C4-2B (cell line): ENCODE measurements around the gene ITGB2.
A peak's percentile ranks its signal among the peaks of the same experiment; 100 is the strongest.

Source experiments
- H3K27ac ChIP-seq: fragments of 450-650 bp; 2 replicates; pipeline ENCODE4 v1.5.1; 2017
- ZFX ChIP-seq: fragments of 450-650 bp; IDR thresholded peaks from 2 replicates; pipeline ENCODE4 v1.6.1; 2017
- TF ChIP-seq, protein P1 (sequence below): fragments of 450-650 bp; conservative IDR thresholded peaks from 2 replicates; pipeline ENCODE4 v1.5.1; 2017; ENCODE audit warnings: mild to moderate bottlenecking

Gene ITGB2

DNA sequence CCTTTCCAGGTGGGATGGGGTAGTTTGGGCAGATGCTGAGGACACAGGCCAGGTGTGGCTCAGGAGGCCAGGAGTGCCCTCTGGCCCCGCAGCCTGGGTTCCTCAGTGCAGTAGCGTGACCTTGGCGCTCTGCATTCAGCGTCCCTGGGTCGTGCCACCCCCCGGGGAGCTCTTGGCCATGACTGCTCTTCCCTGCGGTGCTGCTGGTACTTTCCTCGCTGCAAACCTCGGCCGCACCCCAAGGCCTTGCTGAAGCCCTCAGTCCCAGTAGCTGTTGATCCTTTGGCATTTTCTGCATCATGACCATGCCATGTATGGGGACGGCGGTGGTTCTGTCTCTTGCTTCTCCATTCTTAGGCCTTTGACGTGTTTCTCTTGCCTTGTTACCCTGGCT is 32.9 kb upstream of the ITGB2 start:
- TF ChIP-seq, protein P1, sequence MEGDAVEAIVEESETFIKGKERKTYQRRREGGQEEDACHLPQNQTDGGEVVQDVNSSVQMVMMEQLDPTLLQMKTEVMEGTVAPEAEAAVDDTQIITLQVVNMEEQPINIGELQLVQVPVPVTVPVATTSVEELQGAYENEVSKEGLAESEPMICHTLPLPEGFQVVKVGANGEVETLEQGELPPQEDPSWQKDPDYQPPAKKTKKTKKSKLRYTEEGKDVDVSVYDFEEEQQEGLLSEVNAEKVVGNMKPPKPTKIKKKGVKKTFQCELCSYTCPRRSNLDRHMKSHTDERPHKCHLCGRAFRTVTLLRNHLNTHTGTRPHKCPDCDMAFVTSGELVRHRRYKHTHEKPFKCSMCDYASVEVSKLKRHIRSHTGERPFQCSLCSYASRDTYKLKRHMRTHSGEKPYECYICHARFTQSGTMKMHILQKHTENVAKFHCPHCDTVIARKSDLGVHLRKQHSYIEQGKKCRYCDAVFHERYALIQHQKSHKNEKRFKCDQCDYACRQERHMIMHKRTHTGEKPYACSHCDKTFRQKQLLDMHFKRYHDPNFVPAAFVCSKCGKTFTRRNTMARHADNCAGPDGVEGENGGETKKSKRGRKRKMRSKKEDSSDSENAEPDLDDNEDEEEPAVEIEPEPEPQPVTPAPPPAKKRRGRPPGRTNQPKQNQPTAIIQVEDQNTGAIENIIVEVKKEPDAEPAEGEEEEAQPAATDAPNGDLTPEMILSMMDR: no peak
- no peak for TF ChIP-seq ZFX
- no peak overlapping the region for H3K27ac ChIP-seq

DNA sequence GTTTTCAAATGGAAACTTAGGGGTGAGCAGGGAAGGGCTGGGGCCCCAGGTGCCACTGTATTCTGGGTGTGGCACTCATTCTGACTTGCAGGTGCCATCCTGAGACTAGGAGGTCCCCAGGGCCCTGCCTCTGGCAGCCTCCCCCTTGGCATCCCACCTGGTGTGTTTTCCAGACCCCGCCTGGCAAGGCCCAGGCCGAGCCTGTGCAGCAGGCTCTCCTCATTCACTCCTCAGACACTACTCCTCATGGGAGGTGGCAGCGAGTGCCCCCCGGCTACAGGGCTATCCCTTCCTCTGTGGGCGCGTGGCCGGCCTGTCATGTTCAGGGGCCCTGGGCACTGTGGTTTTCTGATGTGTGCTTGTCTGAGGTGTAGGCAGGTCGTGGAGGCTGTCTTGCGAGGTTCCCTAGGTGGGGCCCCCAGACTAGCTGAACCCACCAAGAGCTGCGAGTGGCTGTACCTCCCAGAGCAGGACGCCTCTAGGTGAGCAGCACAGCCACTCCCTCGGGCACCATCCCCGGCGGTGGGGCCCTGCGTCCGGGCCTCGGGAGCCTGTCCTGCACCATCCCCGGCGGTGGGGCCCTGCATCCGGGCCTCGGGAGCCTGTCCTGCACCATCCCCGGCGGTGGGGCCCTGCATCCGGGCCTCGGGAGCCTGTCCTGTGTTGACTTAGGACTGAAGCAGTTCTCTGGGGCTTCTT is 32.4 kb upstream of the ITGB2 start:
- no peak for TF ChIP-seq ZFX
- TF ChIP-seq, protein P1: no peak

DNA sequence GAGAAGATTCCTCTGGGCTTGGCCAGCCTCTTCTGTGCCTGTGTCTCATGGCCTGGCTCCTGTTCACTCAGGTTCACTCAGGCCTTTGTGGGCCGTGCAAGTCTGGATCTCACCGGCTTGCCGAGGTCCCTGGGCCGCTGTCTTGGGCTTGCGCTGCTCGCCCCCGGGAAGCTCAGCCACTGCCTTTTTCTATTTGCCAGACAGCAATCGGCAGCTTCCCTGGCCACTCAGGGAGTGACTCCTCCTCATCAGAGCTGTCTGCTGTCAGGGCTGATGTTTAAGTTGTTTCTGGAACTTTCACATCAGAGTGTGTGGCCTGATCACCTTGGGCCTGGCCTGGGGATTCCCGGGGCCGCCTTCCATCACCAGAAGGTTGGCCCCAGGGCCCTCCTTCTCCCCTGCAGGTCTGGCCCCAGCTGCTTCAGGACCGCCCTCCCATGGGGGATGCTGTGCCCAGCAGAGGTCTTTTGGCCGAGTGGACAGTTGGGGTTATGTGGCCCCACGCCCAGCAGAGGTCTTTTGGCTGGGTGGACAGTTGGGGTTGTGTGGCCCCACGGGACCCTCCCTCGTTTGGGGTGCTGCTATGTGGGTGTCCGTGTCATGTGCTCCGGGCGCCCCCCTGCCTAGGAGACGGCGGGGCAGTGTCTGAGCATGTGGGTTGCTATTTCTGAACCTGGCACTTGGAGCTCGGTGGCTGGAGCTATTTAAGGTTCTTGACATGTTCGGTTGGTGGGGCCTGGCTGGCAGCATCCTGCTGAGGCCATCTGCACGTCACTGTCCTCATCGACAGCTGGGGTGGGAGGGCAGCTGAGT is 31.6 kb upstream of the ITGB2 start:
- TF ChIP-seq, protein P1: no peak
- TF ChIP-seq ZFX: no peak
- H3K27ac ChIP-seq: no peak overlapping the region

More for the DNA sequence above, 32.4 kb upstream of the ITGB2 start:
- no peak overlapping the region for H3K27ac ChIP-seq

- H3K27ac ChIP-seq: no peak overlapping the region
- TF ChIP-seq, protein P1: no peak
- no peak for TF ChIP-seq ZFX
These were observed 30.7 kb upstream of the ITGB2 start for GRCh38 chr21:44951186-44951915.

- TF ChIP-seq, protein P1: no peak
- no peak for TF ChIP-seq ZFX
- no peak overlapping the region for H3K27ac ChIP-seq
These were observed 29.7 kb upstream of the ITGB2 start for GRCh38 chr21:44950351-44950750.

DNA sequence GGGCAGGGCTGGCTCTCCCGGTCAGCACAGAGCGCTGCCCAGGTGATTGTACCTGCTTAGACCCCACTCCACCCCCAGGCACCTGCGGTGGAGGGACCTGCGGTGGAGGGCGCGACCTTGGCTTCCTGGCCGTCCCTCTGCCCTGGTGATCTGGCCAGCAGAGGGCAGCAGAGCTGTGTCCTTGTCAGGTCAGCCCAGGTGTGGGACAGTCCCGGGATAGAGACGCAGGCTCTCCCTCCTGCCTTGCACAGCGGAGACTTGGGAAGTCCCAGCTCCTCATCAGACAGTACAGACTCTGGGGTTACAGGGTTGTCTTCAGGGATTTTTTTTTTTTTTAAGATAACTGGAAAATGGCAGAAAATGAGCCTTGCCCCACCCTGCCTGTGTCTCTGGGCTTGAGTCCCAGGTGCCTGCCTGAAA is 29.1 kb upstream of the ITGB2 start:
- no peak overlapping the region for H3K27ac ChIP-seq
- TF ChIP-seq ZFX: no peak
- TF ChIP-seq, protein P1: peak; percentile 92

GRCh38 chr21:44949161-44949778 is 28.6 kb upstream of the ITGB2 start:
- no peak for TF ChIP-seq ZFX
- TF ChIP-seq, protein P1: no peak

More at GRCh38 chr21:44949161-44949778, 28.6 kb upstream of the ITGB2 start:
- no peak overlapping the region for H3K27ac ChIP-seq
